Hepatic stellate cell (primary cell): Measurements from ENCODE around the gene SH3RF2.
"Not testable (repeated sequence)": the region's sequence is repeated elsewhere in the genome, so short reads cannot be mapped to it uniquely, and the experiment has no call there.

Experiments used
- DNase-seq: peaks from one replicate; pipeline ENCODE4 v3.0.0; 2011; ENCODE audit warnings: low spot score

Gene SH3RF2

GRCh38 chr5:146084376-146084775 lies 148.0 kb downstream of the SH3RF2 start:
- no peak for DNase-seq

- no peak for DNase-seq
Observed at GRCh38 chr5:146088098-146088497, 151.7 kb downstream of the SH3RF2 start.

GRCh38 chr5:146089287-146089686 lies 152.9 kb downstream of the SH3RF2 start:
- no peak for DNase-seq

- no peak for DNase-seq
Observed at GRCh38 chr5:146091881-146092280, 155.5 kb downstream of the SH3RF2 start.

- no peak for DNase-seq
Observed at GRCh38 chr5:146098047-146098446, 161.7 kb downstream of the SH3RF2 start.

- DNase-seq: no peak
Observed at GRCh38 chr5:146101646-146102045, 165.3 kb downstream of the SH3RF2 start.

GRCh38 chr5:146103594-146103993 lies 167.2 kb downstream of the SH3RF2 start:
- no peak for DNase-seq

GRCh38 chr5:146105477-146105876 lies 169.1 kb downstream of the SH3RF2 start, which contains the start of gene PLAC8L1:
TSS of gene PLAC8L1 (minus strand) at chr5:146105577. CDS start at chr5:146104311, 1,266 bp downstream.
- DNase-seq: no peak

- DNase-seq: no peak
Observed at GRCh38 chr5:146107901-146108300, 171.5 kb downstream of the SH3RF2 start.

- DNase-seq: not testable (repeated sequence)
Observed at GRCh38 chr5:146108870-146109269, 172.5 kb downstream of the SH3RF2 start.

GRCh38 chr5:146109379-146109778 lies 173.0 kb downstream of the SH3RF2 start:
- DNase-seq: no peak

GRCh38 chr5:146111409-146111808 lies 175.0 kb downstream of the SH3RF2 start:
- DNase-seq: no peak

GRCh38 chr5:146112476-146112875 lies 176.1 kb downstream of the SH3RF2 start:
- no peak for DNase-seq
